NCI-H510A treated with DMSO at 0.1 percent for 48 hours (cell line): ENCODE results near the gene MYBPC2.

Experiments used
- DNase-seq: peaks from one replicate; lab custom pipeline; 2025; lab: John Stamatoyannopoulos, UW

MYBPC2 gene

DNA sequence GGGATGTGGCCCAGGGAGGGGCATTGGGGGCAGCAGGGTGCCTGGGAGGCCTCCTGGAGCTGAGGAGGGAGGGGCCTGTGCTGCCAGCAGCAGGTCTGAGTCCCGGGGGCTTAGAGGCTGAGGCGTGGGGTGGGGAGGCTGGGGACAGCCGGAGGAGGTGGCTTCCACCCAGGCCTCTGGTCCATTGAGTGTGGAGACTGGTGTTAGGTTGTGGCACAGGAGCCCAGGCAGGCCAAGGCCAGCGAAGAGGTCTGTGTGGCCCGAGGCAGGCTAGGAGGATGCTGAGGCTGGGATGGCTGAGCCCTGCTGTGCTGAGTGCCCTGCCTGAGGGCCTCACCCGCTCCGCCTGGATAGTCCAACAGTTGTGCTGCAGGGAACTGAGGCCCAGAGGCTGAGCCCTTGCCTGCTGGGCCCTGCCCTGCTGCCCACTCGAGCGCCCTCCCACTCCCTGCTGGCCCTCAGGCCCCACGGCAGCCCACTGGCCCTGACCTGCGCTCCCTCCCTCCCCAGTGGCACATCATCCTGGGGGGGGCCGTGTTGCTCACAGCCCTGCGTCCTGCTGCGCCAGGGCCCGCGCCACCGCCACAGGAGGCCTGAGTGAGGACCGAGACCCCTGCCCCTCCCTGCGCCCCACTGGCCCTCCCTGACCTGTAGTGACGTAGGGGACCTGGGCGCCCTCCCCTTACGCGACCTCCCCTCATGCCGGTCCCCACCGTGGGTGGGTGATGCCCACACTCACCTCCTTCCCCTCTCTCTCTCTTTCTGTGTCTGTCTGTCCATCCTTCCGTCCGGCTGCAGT is 48.9 kb downstream of the MYBPC2 start:
- no peak for DNase-seq

DNA sequence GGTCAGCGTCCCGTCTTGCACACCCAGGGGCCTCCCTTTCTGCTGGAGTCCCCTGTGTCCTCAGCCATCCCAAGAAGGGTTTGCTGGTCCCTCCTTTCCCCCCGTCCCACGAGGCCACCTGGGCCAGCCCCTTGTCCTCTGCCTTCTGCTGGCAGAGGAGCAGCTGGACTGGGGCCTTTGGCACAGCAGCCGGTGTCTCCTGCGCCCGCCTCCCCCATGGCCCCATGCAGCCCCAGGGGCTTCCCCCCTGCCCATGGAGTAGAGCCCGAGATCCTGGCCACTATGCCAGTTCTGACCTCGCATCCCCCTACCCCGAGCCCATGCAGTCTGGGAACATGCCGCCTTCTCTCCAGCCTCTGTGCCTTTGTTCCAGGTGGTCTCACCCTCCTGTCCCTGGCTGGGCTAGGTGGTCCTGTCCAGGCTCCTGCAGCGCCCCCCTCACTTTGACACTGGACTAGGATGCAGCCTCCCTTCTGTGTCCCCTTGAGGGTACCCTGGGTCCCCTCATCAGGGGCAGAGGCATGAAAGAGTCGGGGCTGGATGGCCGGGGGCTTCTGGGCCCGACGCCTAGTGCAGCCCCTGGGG is 49.7 kb downstream of the MYBPC2 start:
- no peak for DNase-seq

DNA sequence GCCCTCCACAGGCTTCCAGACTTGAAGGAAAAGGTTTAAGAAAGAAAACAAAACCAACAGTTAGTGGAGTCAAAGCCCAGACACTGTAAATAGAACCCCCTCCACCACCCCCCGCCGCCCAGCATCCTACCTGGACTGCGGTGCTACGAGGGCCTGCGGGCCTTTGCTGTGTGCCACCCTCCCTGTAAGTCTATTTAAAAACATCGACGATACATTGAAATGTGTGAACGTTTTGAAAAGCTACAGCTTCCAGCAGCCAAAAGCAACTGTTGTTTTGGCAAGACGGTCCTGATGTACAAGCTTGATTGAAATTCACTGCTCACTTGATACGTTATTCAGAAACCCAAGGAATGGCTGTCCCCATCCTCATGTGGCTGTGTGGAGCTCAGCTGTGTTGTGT is 50.2 kb downstream of the MYBPC2 start:
- no peak for DNase-seq

DNA sequence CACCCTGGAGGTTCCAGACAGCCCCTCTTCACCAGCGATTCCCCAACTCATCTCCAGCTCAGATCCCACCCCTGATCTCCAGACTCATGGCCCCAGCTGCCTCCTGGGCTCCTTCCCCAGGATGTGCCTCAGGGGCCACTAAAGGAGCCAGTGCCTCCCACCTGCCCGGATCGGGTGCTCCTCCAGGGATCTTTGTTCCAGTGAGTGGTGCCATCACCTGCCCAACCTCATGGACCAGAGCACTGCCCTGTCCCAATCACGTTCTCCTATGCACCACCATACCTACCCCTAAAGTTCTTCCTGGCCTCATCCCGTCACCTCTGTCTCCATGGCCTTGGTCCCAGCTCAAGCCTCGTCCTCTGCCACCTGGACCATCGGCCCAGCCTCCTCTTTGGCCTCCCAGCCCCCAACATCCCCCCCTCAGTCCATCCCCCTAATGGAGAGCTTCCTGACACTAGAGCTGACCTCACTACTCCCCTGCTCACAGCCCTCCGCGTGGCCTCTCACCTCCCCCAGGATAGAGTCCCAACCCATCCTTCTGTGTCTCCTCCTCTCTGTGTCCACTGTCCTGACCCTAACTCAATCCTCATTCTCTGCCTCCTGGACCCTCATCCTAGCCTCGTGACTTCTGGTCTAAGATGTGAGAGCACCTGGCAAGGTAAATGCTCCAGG is 52.7 kb downstream of the MYBPC2 start:
- no peak for DNase-seq

DNA sequence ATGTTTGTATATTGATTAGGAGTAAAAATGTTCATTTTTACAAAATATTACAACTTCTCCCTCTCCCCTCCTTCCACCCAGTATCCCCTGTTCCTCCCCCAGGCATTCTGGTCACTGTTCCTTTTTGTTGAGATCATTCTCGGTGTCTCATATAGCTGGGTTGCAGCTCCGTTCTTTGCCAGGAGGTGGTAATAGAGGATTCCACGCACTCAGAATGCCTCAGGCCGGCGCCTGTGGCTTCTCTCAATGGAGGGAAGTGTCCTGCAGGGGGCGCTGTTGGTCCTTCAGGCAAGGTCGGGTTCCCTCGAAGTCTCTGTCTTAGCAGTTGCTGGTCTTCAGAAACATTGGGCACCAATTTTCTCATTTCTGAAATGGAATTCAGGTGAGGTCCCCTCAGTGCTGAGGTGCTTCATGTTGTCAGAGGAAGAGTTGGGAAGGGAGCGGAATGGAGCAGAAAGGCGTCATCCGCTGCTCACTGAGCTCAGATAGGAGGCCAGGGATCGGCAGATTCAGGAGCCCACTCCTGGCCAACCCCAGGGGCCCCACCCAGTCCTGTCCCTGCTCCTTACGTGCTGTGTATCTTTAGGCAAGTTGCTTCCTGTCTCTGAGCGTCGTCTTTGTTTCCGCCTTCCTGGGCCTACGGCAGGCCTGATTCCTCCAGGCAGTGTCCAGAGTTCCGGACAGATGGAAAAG is 54.3 kb downstream of the MYBPC2 start:
- DNase-seq, result no peak

DNA sequence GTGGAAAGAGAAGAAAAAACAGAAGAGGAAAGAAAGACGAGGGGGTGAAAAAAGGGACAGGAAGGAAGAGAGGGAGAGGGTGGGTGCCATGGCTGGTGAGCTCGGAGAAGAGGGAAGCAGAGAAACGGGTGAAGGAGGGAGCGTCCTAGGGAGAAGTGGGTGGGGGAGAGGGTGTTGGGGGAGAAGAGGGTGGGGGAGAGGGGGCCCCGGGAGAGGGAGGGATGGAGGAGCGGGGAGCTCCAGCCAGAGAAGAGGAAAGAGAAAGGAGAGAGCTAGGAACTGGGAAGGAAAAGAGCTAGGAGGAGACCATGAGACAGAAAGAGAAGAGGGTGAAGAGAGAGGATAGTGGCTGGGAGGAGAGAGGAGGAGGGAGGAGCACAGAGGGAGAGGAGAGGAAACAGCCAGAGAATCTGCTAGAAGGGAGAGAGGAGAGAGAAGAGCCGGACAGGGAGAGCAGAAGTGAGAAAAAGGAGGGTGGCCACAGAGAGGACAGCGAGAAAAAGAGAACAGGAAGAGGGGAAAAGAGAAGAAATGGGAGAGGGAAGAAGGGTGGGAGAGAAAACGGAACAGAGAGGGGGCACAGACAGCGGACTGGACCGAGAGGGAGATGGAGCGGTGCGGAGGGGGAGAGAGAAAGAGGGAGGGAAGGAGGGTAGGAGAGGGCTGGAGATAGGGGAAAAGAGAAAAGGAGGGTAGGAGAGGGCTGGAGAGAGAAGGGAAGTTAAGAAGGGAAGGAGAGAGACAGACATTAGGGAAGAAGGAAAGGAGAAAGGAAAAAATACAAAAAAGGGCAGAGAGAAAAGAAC is 55.9 kb downstream of the MYBPC2 start:
- DNase-seq, result no peak

DNA sequence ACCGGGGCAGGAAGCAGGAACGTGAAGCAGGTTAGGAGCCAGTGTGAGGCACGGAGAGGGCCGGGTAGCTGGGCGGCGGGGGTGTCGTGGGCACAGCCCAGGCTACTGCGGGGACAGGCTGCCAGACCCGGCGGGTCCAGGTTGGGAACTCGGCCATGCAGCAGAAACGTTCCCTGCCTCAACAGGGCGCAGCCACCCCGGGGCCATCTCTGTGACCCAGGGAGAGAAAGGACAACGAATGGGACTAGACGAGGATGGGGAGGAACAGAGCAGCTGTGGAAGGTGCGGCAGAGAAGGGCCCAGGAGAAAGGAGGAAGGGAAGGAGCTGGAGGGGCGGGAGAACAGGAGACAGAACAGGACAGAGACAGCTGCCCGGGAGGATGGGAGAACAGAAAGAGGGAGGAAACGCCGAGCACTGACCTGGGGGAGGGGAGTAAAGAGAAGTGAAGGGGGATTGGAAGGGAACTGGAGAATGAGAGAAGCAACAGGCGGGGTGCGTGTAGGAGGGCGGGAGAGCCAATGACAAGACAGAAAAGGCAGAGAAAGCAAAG is 56.8 kb downstream of the MYBPC2 start:
- DNase-seq, result no peak

DNA sequence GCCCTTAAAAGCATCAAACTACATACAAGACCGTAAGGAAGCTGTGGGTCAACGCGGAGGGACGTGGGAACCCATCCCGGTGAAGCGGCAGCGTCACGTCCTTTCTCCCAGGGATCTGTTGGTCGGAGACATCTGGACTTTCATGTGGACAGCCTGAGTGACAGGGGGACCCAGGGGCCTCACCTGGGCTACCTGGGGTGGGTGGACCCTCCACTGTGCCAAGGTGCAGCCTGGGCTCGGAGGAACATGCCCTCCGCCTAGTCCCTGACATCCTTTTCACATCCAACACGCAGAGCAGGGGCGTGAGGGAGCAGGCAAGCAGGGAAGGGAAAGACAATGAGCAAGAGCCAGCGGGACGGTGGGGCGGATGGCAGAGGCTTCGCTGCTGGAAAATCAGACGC is 57.7 kb downstream of the MYBPC2 start:
- DNase-seq, result no peak

DNA sequence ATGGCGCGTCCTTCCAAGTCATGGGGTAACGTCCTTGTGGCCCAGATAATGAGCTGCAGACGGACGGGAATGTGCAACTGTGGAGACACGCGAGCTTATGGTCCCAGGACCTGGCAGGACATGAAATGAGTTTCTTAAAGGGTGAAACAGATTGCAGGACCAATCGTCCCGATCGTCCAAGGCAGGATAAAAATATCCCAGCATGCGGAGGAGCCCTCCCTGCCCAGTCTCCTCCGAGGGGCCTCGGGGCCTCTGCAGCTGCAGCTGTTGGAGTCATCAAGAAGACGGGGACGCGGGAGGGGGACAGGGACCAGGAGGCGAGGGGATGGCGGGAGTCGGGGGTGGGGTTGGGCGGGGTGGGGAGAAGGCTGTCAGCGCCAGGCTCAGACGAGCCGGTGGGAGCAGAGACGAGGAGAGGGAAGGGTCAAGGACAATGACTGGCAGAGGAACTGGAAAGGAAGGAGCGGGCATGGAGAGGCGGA is 58.3 kb downstream of the MYBPC2 start:
- DNase-seq, result no peak

DNA sequence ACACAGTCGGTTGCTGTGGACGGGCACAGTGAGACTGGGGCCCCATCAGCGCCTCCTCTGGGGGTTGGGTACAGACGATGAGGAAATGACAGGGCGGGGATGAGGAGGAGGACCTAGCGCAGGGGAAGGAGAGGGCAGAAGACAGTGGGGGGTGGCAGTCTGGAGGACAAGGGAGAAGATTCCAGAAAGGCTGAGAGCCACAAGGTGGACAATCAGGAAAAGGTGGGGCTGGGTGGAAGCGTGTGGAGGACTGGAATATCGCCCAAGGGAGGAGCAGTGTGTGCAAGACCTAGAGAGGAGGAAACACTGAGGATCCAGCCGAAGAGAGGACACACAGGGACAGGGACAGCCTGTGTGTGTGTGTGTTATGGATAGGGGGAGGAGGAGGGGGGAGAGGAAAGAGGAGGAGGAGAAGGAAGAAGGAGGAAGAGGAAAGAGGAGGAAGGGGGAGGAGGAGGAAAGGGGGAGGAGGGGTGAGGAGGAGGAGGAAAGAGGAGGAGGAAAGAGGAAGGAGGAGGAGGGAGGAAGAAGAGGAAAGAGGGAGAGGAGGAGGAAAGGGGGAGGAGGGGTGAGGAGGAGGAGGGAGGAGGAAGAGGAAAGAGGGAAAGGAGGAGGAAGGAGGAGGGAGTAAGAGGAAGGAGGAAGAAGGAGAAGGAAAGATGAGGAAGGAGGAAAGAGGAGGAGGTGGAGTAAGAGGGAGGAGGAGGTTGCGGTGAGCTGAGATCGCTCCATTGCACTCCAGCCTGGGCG is 59.8 kb downstream of the MYBPC2 start:
- no peak for DNase-seq

DNA sequence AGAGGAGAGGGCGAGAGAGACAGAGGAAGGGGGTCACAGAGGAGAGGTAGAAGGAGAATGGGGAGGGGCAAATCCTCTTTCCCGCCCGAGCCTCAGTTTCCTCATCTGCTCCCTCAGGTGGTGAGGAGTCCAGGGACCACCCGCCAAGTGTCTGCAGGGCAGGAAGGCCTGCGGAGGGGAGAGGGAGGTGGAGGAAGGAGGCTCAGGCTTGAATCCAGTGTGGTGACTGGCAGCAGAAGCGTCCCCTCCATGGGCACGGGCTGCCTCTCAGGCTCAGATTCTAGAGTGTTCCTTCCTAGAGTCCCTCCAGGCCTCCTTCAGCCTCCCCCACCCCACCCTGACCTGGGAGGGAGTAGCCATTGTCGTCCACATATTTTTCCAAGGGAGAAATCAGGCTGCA is 60.5 kb downstream of the MYBPC2 start:
- no peak for DNase-seq

DNA sequence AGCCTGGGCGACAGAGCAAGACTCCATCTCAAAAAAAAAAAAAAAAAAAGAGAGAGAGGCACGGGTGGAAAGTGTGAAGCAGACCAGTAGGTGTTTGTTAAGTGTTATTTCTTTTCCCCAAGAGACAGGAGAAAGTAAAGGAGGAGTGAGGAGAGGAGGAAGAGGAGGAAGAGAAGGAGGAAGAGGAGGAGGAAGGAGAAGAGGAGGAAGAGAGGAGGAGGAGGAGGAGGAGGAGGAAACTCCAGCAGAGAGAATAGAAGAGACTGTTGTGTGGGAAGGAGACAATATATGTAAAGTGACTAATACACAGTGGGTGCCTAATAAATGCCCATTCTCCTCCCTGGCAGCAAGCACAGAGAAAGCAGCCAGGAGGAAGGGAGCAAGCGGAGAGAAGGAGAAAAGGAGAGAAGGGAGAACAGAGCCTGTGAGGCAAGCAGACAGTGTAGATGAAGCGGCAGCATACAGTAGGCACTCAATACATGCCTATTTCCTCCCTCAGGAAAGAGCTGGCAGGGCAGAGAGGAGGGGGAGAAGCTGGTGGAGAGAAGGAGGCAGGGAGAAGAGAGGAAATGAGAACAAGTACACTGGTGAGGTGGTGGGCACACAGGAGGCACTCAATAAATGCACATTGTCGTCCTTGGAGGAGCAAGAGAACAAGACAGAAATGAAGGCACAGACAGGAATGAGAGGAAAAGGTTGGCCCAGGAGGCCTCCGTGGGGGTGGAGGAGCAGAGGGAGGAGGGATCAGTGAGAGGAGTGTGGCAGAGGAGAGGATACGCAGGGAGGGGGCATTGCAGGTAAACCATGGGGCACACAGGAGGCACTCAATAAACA is 61.7 kb downstream of the MYBPC2 start:
- no peak for DNase-seq

DNA sequence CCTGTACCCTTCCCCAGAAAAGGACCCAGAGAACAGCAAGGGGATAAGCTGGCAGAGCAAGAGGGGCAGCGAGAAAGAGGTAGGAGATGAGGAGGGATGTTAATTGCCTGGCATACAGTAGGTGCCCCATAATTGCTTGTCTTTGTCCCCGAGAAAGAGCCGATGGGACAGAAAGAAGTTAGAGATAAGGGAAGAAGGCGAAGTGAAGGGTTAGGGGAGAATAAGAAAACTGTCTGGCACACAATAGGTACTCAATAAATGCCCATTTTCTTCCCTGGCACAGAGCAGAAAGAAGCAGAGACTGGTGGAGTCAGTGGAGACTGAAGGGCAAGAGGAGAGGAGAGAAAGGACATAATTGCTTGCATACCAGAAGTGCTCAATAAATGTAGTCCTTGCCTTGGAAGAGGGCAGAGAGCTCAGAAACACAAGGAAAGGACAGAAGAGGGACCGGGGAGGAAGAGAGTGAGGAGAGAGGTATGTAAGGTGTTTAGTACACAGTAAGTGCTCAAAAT is 62.4 kb downstream of the MYBPC2 start:
- no peak for DNase-seq

DNA sequence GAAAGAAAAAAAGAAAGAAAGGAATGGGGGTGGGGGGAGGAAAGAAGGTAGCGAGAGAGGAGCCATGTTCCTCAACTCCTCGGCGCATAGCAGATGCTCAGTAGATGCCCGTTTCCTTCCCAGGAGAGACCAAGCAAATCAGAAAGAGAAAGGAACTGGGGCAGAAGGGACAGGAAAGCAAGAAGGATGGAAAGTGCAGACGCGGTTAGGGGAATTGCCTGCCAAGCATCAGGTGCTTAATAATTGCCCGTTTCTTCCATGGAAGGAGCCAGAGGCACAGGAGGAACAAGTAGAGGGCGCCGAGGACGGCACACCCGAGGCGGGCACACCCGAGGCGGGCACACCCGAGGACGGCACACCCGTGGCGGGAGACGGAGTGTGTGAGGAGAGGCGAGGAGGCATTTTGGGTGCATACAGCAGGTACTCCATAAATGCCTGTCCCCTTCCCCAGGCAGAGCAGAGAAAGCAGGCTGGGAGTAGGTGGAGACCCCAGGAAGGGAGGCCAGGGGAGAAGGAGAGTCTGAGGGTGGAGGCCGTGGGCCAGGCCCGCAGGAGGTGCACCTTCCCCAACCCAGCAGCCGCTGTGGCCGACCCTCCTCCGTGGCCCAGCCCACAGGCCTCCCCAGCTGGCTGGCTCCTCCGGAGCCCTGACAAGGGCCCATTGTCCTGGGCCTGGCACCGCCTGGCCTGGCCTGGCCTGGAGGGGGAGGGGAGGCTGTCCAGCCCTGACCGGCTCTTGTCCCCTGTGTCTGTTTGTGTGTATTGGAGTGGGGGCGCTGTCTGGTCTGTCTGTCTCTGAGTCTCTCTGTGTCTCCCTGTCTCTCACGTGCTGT is 63.7 kb downstream of the MYBPC2 start:
- no peak for DNase-seq

DNA sequence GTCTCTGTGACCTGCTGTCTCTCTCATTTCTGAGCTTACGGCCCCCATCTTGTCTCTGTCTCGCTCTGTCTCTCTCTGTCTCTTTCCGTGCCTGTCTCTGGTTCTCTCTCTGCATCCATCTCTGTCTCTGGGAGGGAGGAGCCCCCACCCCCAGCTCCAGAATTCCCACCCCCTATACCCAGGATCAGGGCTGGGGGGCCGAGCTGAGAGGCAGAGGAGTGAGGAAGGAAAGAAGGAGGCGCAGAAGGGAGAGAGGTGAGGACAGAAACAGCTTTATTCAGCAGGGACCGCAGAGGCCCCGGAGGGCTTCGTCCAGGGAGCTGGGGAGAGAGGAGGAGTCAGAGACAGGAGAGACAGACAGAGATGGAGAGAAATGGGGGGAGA is 64.3 kb downstream of the MYBPC2 start:
- no peak for DNase-seq

DNA sequence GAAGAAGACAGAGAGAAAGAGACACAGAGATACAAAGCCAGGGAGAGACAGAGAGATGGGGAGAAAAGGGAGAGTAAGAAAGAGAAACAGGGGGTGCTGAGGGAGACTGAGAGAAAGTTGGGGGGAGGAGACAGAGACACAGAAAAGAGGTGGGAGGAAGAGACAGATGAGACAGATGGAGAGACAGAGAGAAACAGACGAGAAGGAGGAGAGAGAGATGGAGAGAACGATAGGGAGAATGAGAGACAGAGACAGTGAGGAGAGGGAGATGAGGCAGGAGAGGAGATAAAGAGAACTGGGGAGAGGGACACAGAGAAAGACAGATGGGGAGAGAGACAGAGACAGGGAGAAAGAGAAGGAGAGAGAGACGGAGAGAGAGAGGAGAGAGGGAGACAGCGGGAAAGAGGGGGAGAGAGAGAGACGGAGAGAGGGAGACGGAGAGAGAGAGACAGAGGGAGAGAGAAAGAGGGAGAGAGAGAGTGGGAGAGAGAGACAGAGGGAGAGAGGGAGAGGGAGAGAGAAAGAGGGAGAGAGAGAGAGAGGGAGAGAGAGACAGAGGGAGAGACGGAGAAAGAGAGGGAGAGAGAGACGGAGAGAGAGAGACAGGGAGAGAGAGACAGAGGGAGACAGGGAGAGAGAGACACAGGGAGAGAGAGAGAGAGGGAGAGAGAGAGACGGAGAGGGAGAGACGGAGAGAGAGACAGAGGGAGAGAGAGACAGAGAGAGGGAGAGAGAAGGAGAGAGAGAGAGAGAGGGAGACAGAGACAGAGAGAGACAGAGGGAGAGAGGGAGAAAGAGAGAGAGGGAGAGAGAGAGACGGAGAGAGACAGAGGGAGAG is 65.7 kb downstream of the MYBPC2 start:
- no peak for DNase-seq

DNA sequence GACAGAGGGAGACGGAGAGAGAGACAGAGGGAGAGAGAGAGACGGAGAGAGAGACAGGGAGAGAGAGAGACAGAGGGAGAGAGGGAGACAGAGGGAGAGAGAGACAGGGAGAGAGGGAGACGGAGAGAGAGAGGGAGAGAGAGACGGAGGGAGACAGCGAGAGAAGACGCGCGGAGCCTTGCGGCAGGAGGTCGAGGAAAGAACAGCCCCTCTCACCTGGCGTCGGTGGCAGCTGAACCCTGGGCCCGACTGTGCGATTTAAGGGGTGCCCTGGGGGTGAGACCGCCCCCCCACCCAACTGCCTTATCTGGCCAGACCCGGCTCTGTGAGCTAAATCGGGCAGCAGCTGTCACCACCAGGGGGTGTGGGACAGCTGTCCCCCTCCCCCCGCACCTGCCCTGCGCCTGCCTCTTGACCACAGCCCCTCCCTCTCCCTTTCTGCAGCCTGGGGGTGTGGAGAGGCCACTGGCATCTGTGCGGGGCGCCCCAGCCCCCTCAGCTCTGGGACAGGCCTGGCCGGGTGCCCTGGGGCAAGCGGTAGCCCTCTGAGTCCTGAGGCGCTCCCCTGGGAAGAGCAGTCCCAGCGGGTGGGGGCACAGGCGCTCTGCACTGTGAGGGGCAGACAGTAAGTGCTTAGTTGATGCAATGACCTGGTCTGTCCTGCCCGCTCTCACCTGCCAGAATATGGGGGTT is 67.5 kb downstream of the MYBPC2 start:
- DNase-seq, result no peak
